Tibial nerve (tissue), 4 donors: ENCODE results near the gene HSF5. TPM values are rescaled to one million over a fixed set of nuclear protein-coding genes. Genes with fewer than 3 reads are reported as not detected.

Experiments
- DNase-seq, 2 donors: peaks; one replicate each; pipeline ENCODE4 v3.0.0-alpha.2; 2019; ENCODE audit warnings: low spot score in 2 of 2
- H3K27ac ChIP-seq, 4 donors: fragments of 200-600 bp; sonication (generic) in 3 of 4; one replicate each; pipeline ENCODE4 v1.5.1; 2017 to 2019; ENCODE audit warnings: mild to moderate bottlenecking in 1 of 4
- H3K27me3 ChIP-seq, 2 donors: fragments of 200-600 bp; sonication (generic) in 1 of 2; one replicate each; pipeline versions ENCODE4 v1.5.1 to v1.6.0; 2017 to 2019
- H3K36me3 ChIP-seq, 3 donors: fragments of 200-600 bp; sonication (generic); one replicate each; pipeline ENCODE4 v1.5.1; 2018 to 2019
- H3K4me1 ChIP-seq, 4 donors: fragments of 200-600 bp; sonication (generic) in 3 of 4; one replicate each; pipeline ENCODE4 v1.5.1; 2017 to 2019
- H3K4me3 ChIP-seq, 4 donors: fragments of 200-600 bp; sonication (generic) in 3 of 4; one replicate each; pipeline ENCODE4 v1.5.1; 2017 to 2019; ENCODE audit warnings: mild to moderate bottlenecking in 1 of 4, moderate library complexity in 1 of 4
- H3K9me3 ChIP-seq, 4 donors: fragments of 200-600 bp; sonication (generic) in 3 of 4; one replicate each; pipeline ENCODE4 v1.5.1; 2017 to 2019
- CTCF ChIP-seq, 5 experiments: fragments of 200-600 bp in 3 of 5; fragments of 450-650 bp in 2 of 5; sonication (generic) in 3 of 5; IDR thresholded peaks; one replicate each; pipeline ENCODE4 v1.5.1; 2016 to 2019; ENCODE audit warnings: antibody characterized with exemption in 5 of 5, mild to moderate bottlenecking in 3 of 5, moderate library complexity in 2 of 5
- EP300 ChIP-seq, 2 donors: sonication (generic); formaldehyde crosslinking; IDR thresholded peaks; one replicate each; pipeline ENCODE4 v1.6.1; 2017; ENCODE audit warnings: antibody characterized with exemption in 2 of 2, mild to moderate bottlenecking in 1 of 2
- POLR2A ChIP-seq, 2 donors: fragments of 450-650 bp; IDR thresholded peaks; one replicate each; pipeline ENCODE4 v1.6.1; 2017; ENCODE audit warnings: antibody characterized with exemption in 2 of 2, mild to moderate bottlenecking in 2 of 2, moderate library complexity in 2 of 2
- WGBS, 2 donors: methylation state at CpG; one replicate each; pipeline ENCODE4 v1.1.5; 2018; 5-methylcytosine and 5-hydroxymethylcytosine counted together
- total RNA-seq, 4 donors: library from RNA; depleted of rRNA; stranded (reverse); fragments of >200 nt; gene quantifications; one replicate each; pipeline ENCODE4 v1.1.0, GENCODE V29; 2016

The HSF5 gene
- total RNA-seq, 4 donors from 2014 or later: 0.30 TPM; not detected in 3

- 92 to 93% methylated on average over 1 of the region's 1 CpG for WGBS, 2 donors
- H3K9me3 ChIP-seq: no peaks in the 10 kb centered on the region
- no peak overlapping the region for H3K27ac ChIP-seq
- no peaks in the 10 kb centered on the region for H3K27me3 ChIP-seq
- TF ChIP-seq POLR2A (IDR thresholded peaks at IDR 0.05) (no peak), EP300 (IDR thresholded peaks at IDR 0.05) (no peak), CTCF (IDR thresholded peaks at IDR 0.05) (no peak)
- H3K4me1 ChIP-seq: no peaks in the 10 kb centered on the region
- H3K4me3 ChIP-seq: no peak overlapping the region
- no peaks in the 10 kb centered on the region for H3K36me3 ChIP-seq
- no peak for DNase-seq
Observed at GRCh38 chr17:58411408-58411894, 76.8 kb downstream of the HSF5 start.

GRCh38 chr17:58410714-58411407 lies 77.3 kb downstream of the HSF5 start:
- Histone ChIP-seq H3K9me3 (no peaks in the 10 kb centered on the region), H3K27ac (no peak overlapping the region), H3K4me3 (no peak overlapping the region), H3K36me3 (no peaks in the 10 kb centered on the region), H3K4me1 (no peaks in the 10 kb centered on the region), H3K27me3 (no peaks in the 10 kb centered on the region)
- no peak for TF ChIP-seq EP300 (IDR thresholded peaks at IDR 0.05)
- no peak for TF ChIP-seq POLR2A (IDR thresholded peaks at IDR 0.05)
- TF ChIP-seq CTCF (IDR thresholded peaks at IDR 0.05): no peak
- no peak for DNase-seq

GRCh38 chr17:58409432-58409831 lies 78.8 kb downstream of the HSF5 start:
- TF ChIP-seq EP300 (IDR thresholded peaks at IDR 0.05) (no peak), POLR2A (IDR thresholded peaks at IDR 0.05) (no peak), CTCF (IDR thresholded peaks at IDR 0.05) (no peak)
- 89% methylated on average over 5 of the region's 5 CpGs for WGBS, 2 donors

GRCh38 chr17:58403311-58403710 lies 84.9 kb downstream of the HSF5 start:
- Histone ChIP-seq H3K27ac (no peak overlapping the region), H3K9me3 (no peaks in the 10 kb centered on the region), H3K4me3 (no peak overlapping the region), H3K4me1 (peaks cover 0 to 4% (median 0%) of the 10 kb centered on the region in 4 donors), H3K27me3 (no peaks in the 10 kb centered on the region), H3K36me3 (no peaks in the 10 kb centered on the region)
- 39 to 49% methylated on average over 6 of the region's 6 CpGs for WGBS, 2 donors
- no peak for TF ChIP-seq POLR2A (IDR thresholded peaks at IDR 0.05)
- TF ChIP-seq CTCF (IDR thresholded peaks at IDR 0.05): no peak
- TF ChIP-seq EP300 (IDR thresholded peaks at IDR 0.05): no peak
- no peak for DNase-seq

More at GRCh38 chr17:58409432-58409831, 78.8 kb downstream of the HSF5 start:
- no peaks in the 10 kb centered on the region for H3K36me3 ChIP-seq
- no peaks in the 10 kb centered on the region for H3K9me3 ChIP-seq
- no peaks in the 10 kb centered on the region for H3K27me3 ChIP-seq
- H3K4me1 ChIP-seq: no peaks in the 10 kb centered on the region
- no peak overlapping the region for H3K4me3 ChIP-seq
- DNase-seq: no peak
- no peak overlapping the region for H3K27ac ChIP-seq

- no peak for DNase-seq
- Histone ChIP-seq H3K27ac (no peak overlapping the region), H3K9me3 (no peaks in the 10 kb centered on the region), H3K4me3 (no peak overlapping the region), H3K36me3 (no peaks in the 10 kb centered on the region), H3K4me1 (peaks cover 0 to 4% (median 0%) of the 10 kb centered on the region in 4 donors), H3K27me3 (no peaks in the 10 kb centered on the region)
- 68 to 71% methylated on average over 1 of the region's 1 CpG for WGBS, 2 donors
- TF ChIP-seq POLR2A (IDR thresholded peaks at IDR 0.05): no peak
- no peak for TF ChIP-seq EP300 (IDR thresholded peaks at IDR 0.05)
- TF ChIP-seq CTCF (IDR thresholded peaks at IDR 0.05): no peak
Observed at GRCh38 chr17:58402679-58403078, 85.5 kb downstream of the HSF5 start.
